ENCODE data around the gene METTL22. TPM values are rescaled to one million over a fixed set of nuclear protein-coding genes. Genes with fewer than 3 reads are reported as not detected.

Gene METTL22
- total and polyA plus RNA-seq, 4 experiments from 2014 or later: 6.2 to 49.8 (median 28.6) TPM

- Mint-ChIP-seq H3K36me3 (peaks cover 0 to 3% of the 10 kb centered on the region in 2 donors), H3K4me3 (no peak overlapping the region), H3K27me3 (peaks cover 32 to 36% of the 10 kb centered on the region in 2 donors), H3K4me1 (peaks cover 0 to 7% (median 2%) of the 10 kb centered on the region in 4 donors), H3K9me3 (peaks cover 0 to 2% (median 0%) of the 10 kb centered on the region in 8 donors), H3K27ac (no peak overlapping the region)
- ChIA-PET POLR2A (ENCODE audit: partially characterized antibody) (no interaction called here), CTCF (ENCODE audit: partially characterized antibody) (no interaction called here)
- Histone ChIP-seq H3K9me3 (ENCODE audit: control insufficient read depth in 1 of 2, low read length in 2 of 2) (no peaks in the 10 kb centered on the region), H3K27me3 (ENCODE audit: insufficient read depth, low read length) (peaks cover 14% of the 10 kb centered on the region), H3K4me1 (ENCODE audit: insufficient read depth, low read length) (no peaks in the 10 kb centered on the region), H3K27ac (ENCODE audit: low read depth, low read length) (no peak overlapping the region), H3K4me3 (ENCODE audit: low read length in 2 of 2) (no peak overlapping the region), H3K36me3 (ENCODE audit: insufficient read depth, low read length) (no peaks in the 10 kb centered on the region)
- intact Hi-C loops (cut with micrococcal nuclease): no loop called here
- DNase-seq: no peak
Measured at GRCh38 chr16:8587065-8587464, 34.4 kb upstream of the METTL22 start.

GRCh38 chr16:8588682-8589056 is 32.8 kb upstream of the METTL22 start:
- no peak overlapping the region for H3K4me3 ChIP-seq (ENCODE audit: low read length in 2 of 2)
- H3K27me3 ChIP-seq (ENCODE audit: insufficient read depth, low read length): peaks cover 14% of the 10 kb centered on the region
- Mint-ChIP-seq H3K27ac (no peak overlapping the region), H3K4me3 (peak overlapping the region in 2 of 8 donors; percentile 2 to 13), H3K27me3 (peaks cover 26 to 27% of the 10 kb centered on the region in 2 donors), H3K4me1 (peaks cover 0 to 7% (median 2%) of the 10 kb centered on the region in 4 donors), H3K9me3 (peaks cover 0 to 2% (median 0%) of the 10 kb centered on the region in 8 donors), H3K36me3 (peaks cover 0 to 3% of the 10 kb centered on the region in 2 donors)
- no peak overlapping the region for H3K27ac ChIP-seq (ENCODE audit: low read depth, low read length)
- CTCF ChIA-PET (ENCODE audit: partially characterized antibody): interaction anchor here (1.3 kb wide), 1 partner anchor 18 kb away, joined by 3 read pairs; no protein-coding TSS in a partner anchor
- H3K4me1 ChIP-seq (ENCODE audit: insufficient read depth, low read length): no peaks in the 10 kb centered on the region
- intact Hi-C loops (cut with micrococcal nuclease): no loop called here
- DNase-seq: no peak
- no peaks in the 10 kb centered on the region for H3K9me3 ChIP-seq (ENCODE audit: control insufficient read depth in 1 of 2, low read length in 2 of 2)
- no peaks in the 10 kb centered on the region for H3K36me3 ChIP-seq (ENCODE audit: insufficient read depth, low read length)
- POLR2A ChIA-PET (ENCODE audit: partially characterized antibody): no interaction called here

- H3K9me3 Mint-ChIP-seq: peaks cover 0 to 2% (median 0%) of the 10 kb centered on the region in 8 donors
- peaks cover 23 to 25% of the 10 kb centered on the region in 2 donors for H3K27me3 Mint-ChIP-seq
- ChIA-PET CTCF (ENCODE audit: partially characterized antibody) (no interaction called here), POLR2A (ENCODE audit: partially characterized antibody) (no interaction called here)
- Histone ChIP-seq H3K36me3 (ENCODE audit: insufficient read depth, low read length) (no peaks in the 10 kb centered on the region), H3K27me3 (ENCODE audit: insufficient read depth, low read length) (peaks cover 14% of the 10 kb centered on the region), H3K9me3 (ENCODE audit: control insufficient read depth in 1 of 2, low read length in 2 of 2) (no peaks in the 10 kb centered on the region), H3K27ac (ENCODE audit: low read depth, low read length) (no peak overlapping the region), H3K4me1 (ENCODE audit: insufficient read depth, low read length) (no peaks in the 10 kb centered on the region), H3K4me3 (ENCODE audit: low read length in 2 of 2) (no peak overlapping the region)
- H3K27ac Mint-ChIP-seq: no peak overlapping the region
- H3K36me3 Mint-ChIP-seq: peaks cover 0 to 3% of the 10 kb centered on the region in 2 donors
- intact Hi-C loops (cut with micrococcal nuclease): no loop called here
- H3K4me1 Mint-ChIP-seq: peaks cover 0 to 7% (median 2%) of the 10 kb centered on the region in 4 donors
- peak overlapping the region in 3 of 8 donors; percentile 2 to 30 (median 13) for H3K4me3 Mint-ChIP-seq
- DNase-seq: no peak
Measured at GRCh38 chr16:8589057-8589899, 32.2 kb upstream of the METTL22 start.

GRCh38 chr16:8589900-8590688 is 31.4 kb upstream of the METTL22 start, which contains the start of gene TMEM114:
Gene TMEM114 (minus strand): TSS chr16:8590511. CDS start chr16:8589838, 673 bp downstream.
- H3K27me3 Mint-ChIP-seq: peaks cover 24% of the 10 kb centered on the region in 2 donors
- intact Hi-C loops (cut with micrococcal nuclease): no loop called here
- H3K4me3 ChIP-seq (ENCODE audit: low read length in 2 of 2): no peak within 1 kb of the TSS
- H3K27ac Mint-ChIP-seq: no peak within 1 kb of the TSS
- peaks cover 0 to 7% (median 2%) of the 10 kb centered on the region in 4 donors for H3K4me1 Mint-ChIP-seq
- ChIA-PET CTCF (ENCODE audit: partially characterized antibody) (no interaction called here), POLR2A (ENCODE audit: partially characterized antibody) (no interaction called here)
- no peaks in the 10 kb centered on the region for H3K9me3 ChIP-seq (ENCODE audit: control insufficient read depth in 1 of 2, low read length in 2 of 2)
- H3K36me3 Mint-ChIP-seq: peaks cover 0 to 3% of the 10 kb centered on the region in 2 donors
- no peak for DNase-seq
- H3K9me3 Mint-ChIP-seq: peaks cover 0 to 2% (median 0%) of the 10 kb centered on the region in 8 donors
- no peaks in the 10 kb centered on the region for H3K4me1 ChIP-seq (ENCODE audit: insufficient read depth, low read length)
- H3K27me3 ChIP-seq (ENCODE audit: insufficient read depth, low read length): peaks cover 14% of the 10 kb centered on the region
- peak within 1 kb of the TSS in 3 of 8 donors; percentile 9 to 20 (median 17) for H3K4me3 Mint-ChIP-seq
- H3K27ac ChIP-seq (ENCODE audit: low read depth, low read length): no peak within 1 kb of the TSS
- H3K36me3 ChIP-seq (ENCODE audit: insufficient read depth, low read length): no peaks in the 10 kb centered on the region

GRCh38 chr16:8590811-8591210 is 30.7 kb upstream of the METTL22 start:
- CTCF ChIA-PET (ENCODE audit: partially characterized antibody): no interaction called here
- Histone ChIP-seq H3K4me1 (ENCODE audit: insufficient read depth, low read length) (no peaks in the 10 kb centered on the region), H3K9me3 (ENCODE audit: control insufficient read depth in 1 of 2, low read length in 2 of 2) (no peaks in the 10 kb centered on the region), H3K27ac (ENCODE audit: low read depth, low read length) (no peak overlapping the region), H3K36me3 (ENCODE audit: insufficient read depth, low read length) (no peaks in the 10 kb centered on the region), H3K27me3 (ENCODE audit: insufficient read depth, low read length) (peaks cover 14% of the 10 kb centered on the region), H3K4me3 (ENCODE audit: low read length in 2 of 2) (no peak overlapping the region)
- H3K27me3 Mint-ChIP-seq: peaks cover 19 to 23% of the 10 kb centered on the region in 2 donors
- peaks cover 0 to 7% (median 2%) of the 10 kb centered on the region in 4 donors for H3K4me1 Mint-ChIP-seq
- no peak overlapping the region for H3K4me3 Mint-ChIP-seq
- POLR2A ChIA-PET (ENCODE audit: partially characterized antibody): no interaction called here
- peaks cover 0 to 2% (median 0%) of the 10 kb centered on the region in 8 donors for H3K9me3 Mint-ChIP-seq
- no peak overlapping the region for H3K27ac Mint-ChIP-seq
- no peak for DNase-seq
- intact Hi-C loops (cut with micrococcal nuclease): no loop called here
- H3K36me3 Mint-ChIP-seq: peaks cover 0 to 3% of the 10 kb centered on the region in 2 donors

GRCh38 chr16:8591451-8591850 is 30.0 kb upstream of the METTL22 start:
- ChIA-PET CTCF (ENCODE audit: partially characterized antibody) (no interaction called here), POLR2A (ENCODE audit: partially characterized antibody) (no interaction called here)
- peaks cover 0 to 7% (median 2%) of the 10 kb centered on the region in 4 donors for H3K4me1 Mint-ChIP-seq
- peaks cover 16 to 21% of the 10 kb centered on the region in 2 donors for H3K27me3 Mint-ChIP-seq
- Histone ChIP-seq H3K4me1 (ENCODE audit: insufficient read depth, low read length) (no peaks in the 10 kb centered on the region), H3K27ac (ENCODE audit: low read depth, low read length) (no peak overlapping the region), H3K36me3 (ENCODE audit: insufficient read depth, low read length) (no peaks in the 10 kb centered on the region), H3K4me3 (ENCODE audit: low read length in 2 of 2) (no peak overlapping the region), H3K9me3 (ENCODE audit: control insufficient read depth in 1 of 2, low read length in 2 of 2) (no peaks in the 10 kb centered on the region), H3K27me3 (ENCODE audit: insufficient read depth, low read length) (peaks cover 14% of the 10 kb centered on the region)
- DNase-seq: no peak
- intact Hi-C loops (cut with micrococcal nuclease): no loop called here
- H3K9me3 Mint-ChIP-seq: peaks cover 0 to 3% (median under 1%) of the 10 kb centered on the region in 8 donors
- no peak overlapping the region for H3K27ac Mint-ChIP-seq
- peaks cover 0 to 3% of the 10 kb centered on the region in 2 donors for H3K36me3 Mint-ChIP-seq
- no peak overlapping the region for H3K4me3 Mint-ChIP-seq

- Histone ChIP-seq H3K4me1 (ENCODE audit: insufficient read depth, low read length) (no peaks in the 10 kb centered on the region), H3K27me3 (ENCODE audit: insufficient read depth, low read length) (peaks cover 7% of the 10 kb centered on the region), H3K9me3 (ENCODE audit: control insufficient read depth in 1 of 2, low read length in 2 of 2) (no peaks in the 10 kb centered on the region), H3K4me3 (ENCODE audit: low read length in 2 of 2) (no peak overlapping the region), H3K36me3 (ENCODE audit: insufficient read depth, low read length) (no peaks in the 10 kb centered on the region), H3K27ac (ENCODE audit: low read depth, low read length) (no peak overlapping the region)
- no peak for DNase-seq
- intact Hi-C loops (cut with micrococcal nuclease): no loop called here
- CTCF ChIA-PET (ENCODE audit: partially characterized antibody): no interaction called here
- Mint-ChIP-seq H3K27ac (peak overlapping the region in 1 of 7 donors; percentile 31), H3K4me3 (no peak overlapping the region), H3K4me1 (peaks cover 0 to 3% (median 1%) of the 10 kb centered on the region in 4 donors), H3K9me3 (peaks cover 0 to 4% (median 2%) of the 10 kb centered on the region in 8 donors), H3K27me3 (peaks cover 3 to 6% of the 10 kb centered on the region in 2 donors), H3K36me3 (no peaks in the 10 kb centered on the region)
- POLR2A ChIA-PET (ENCODE audit: partially characterized antibody): no interaction called here
Measured at GRCh38 chr16:8594149-8594666, 27.3 kb upstream of the METTL22 start.
